Neural cell (in vitro differentiated cells): Measurements from ENCODE around the gene CILP2. TPM values are rescaled to one million over a fixed set of nuclear protein-coding genes. Genes with fewer than 3 reads are reported as not detected.
A peak's percentile ranks its signal among the peaks of the same experiment; 100 is the strongest.

ENCODE experiments used
- H2AFZ ChIP-seq: fragments of 200-600, 300-800 bp; sonication (generic), shearing (Covaris generic); 2 replicates; pipeline ENCODE4 v1.6.0; 2014; ENCODE audit warnings: low read depth, mild to moderate bottlenecking, antibody characterized with exemption, low read length, moderate library complexity
- H3F3A ChIP-seq: fragments of 200-600 bp; shearing (Covaris generic); 2 replicates; pipeline ENCODE4 v1.6.1; 2016; ENCODE audit warnings: mild to moderate bottlenecking, moderate library complexity, mixed read lengths, antibody characterized with exemption, low read length; ENCODE audit not compliant: insufficient read depth, poor library complexity, severe bottlenecking
- H3K27ac ChIP-seq: fragments of 200-600, 300-800 bp; sonication (generic), shearing (Covaris generic); 2 replicates; pipeline ENCODE4 v1.5.1; 2014; ENCODE audit warnings: mild to moderate bottlenecking, low read length, moderate library complexity
- H3K27me3 ChIP-seq: fragments of 300-800, 200-600 bp; sonication (generic), shearing (Covaris generic); 2 replicates; pipeline ENCODE4 v1.6.0; 2014; ENCODE audit warnings: mild to moderate bottlenecking, low read depth, low read length, moderate library complexity; ENCODE audit not compliant: insufficient read depth
- H3K36me3 ChIP-seq: fragments of 300-800, 200-600 bp; sonication (generic), shearing (Covaris generic); 2 replicates; pipeline ENCODE4 v1.5.1; 2014; ENCODE audit warnings: mild to moderate bottlenecking, antibody characterized with exemption, low read length, moderate library complexity; ENCODE audit not compliant: insufficient read depth
- H3K4me2 ChIP-seq: fragments of 300-800, 200-600 bp; sonication (generic), shearing (Covaris generic); 2 replicates; pipeline ENCODE4 v1.6.0; 2014; ENCODE audit warnings: mild to moderate bottlenecking, low read length
- H3K4me3 ChIP-seq: fragments of 300-800, 200-600 bp; sonication (generic), shearing (Covaris generic); 2 replicates; pipeline ENCODE4 v1.5.1; 2014; ENCODE audit warnings: mild to moderate bottlenecking, low read length, moderate library complexity
- H3K79me2 ChIP-seq: fragments of 200-600 bp; shearing (Covaris generic); replicated peaks from 2 replicates; pipeline ENCODE4 v1.6.0; 2014; ENCODE audit warnings: mild to moderate bottlenecking, low read length, moderate library complexity; ENCODE audit not compliant: insufficient read depth
- H3K9ac ChIP-seq: fragments of 300-800, 200-600 bp; sonication (generic), shearing (Covaris generic); 2 replicates; pipeline ENCODE4 v1.6.1; 2016; ENCODE audit warnings: mild to moderate bottlenecking, low read length, mixed read lengths
- H3K9me2 ChIP-seq: fragments of 200-600 bp; shearing (Covaris generic); 2 replicates; pipeline ENCODE4 v1.6.1; 2016; ENCODE audit warnings: mild to moderate bottlenecking, low read length, mixed read lengths; ENCODE audit not compliant: insufficient read depth
- H3K9me3 ChIP-seq: fragments of 200-600, 300-800 bp; sonication (generic), shearing (Covaris generic); 2 replicates; pipeline ENCODE4 v1.6.1; 2016; ENCODE audit warnings: mild to moderate bottlenecking, mixed run types, low read length, moderate library complexity, mixed read lengths
- H4K20me1 ChIP-seq: fragments of 200-600 bp; shearing (Covaris generic); 2 replicates; pipeline ENCODE4 v1.6.1; 2016; ENCODE audit warnings: mild to moderate bottlenecking, mixed run types; ENCODE audit not compliant: insufficient read depth
- EP300 ChIP-seq: fragments of 450-650 bp; conservative IDR thresholded peaks from 2 replicates; pipeline ENCODE4 v1.6.1; 2014; ENCODE audit warnings: antibody characterized with exemption, mild to moderate bottlenecking, moderate library complexity; ENCODE audit not compliant: poor library complexity, severe bottlenecking
- EZH2 ChIP-seq: fragments of 200-600, 300-800 bp; shearing (Covaris generic), sonication (generic); IDR thresholded peaks from 2 replicates; pipeline ENCODE4 v1.6.1; 2014; ENCODE audit warnings: antibody characterized with exemption, low read length, borderline replicate concordance, mild to moderate bottlenecking; ENCODE audit not compliant: insufficient read depth, poor library complexity, severe bottlenecking
- MXI1 ChIP-seq: fragments of 450-650 bp; conservative IDR thresholded peaks from 2 replicates; pipeline ENCODE4 v1.6.1; 2014; ENCODE audit warnings: antibody characterized with exemption, mild to moderate bottlenecking; ENCODE audit not compliant: poor library complexity, severe bottlenecking
- POLR2AphosphoS5 ChIP-seq: IDR thresholded peaks from 2 replicates; pipeline ENCODE4 v1.6.1; 2012
- RAD21 ChIP-seq: fragments of 450-650 bp; conservative IDR thresholded peaks from 2 replicates; pipeline ENCODE4 v1.6.1; 2014; ENCODE audit warnings: antibody characterized with exemption, mild to moderate bottlenecking, moderate library complexity
- REST ChIP-seq: IDR thresholded peaks from 2 replicates; pipeline ENCODE4 v1.6.1; 2012; ENCODE audit warnings: borderline replicate concordance
- SMC3 ChIP-seq: fragments of 450-650 bp; conservative IDR thresholded peaks from 2 replicates; pipeline ENCODE4 v1.6.1; 2014; ENCODE audit warnings: antibody characterized with exemption, mild to moderate bottlenecking, moderate library complexity; ENCODE audit not compliant: poor library complexity
- TAF1 ChIP-seq: IDR thresholded peaks from 2 replicates; pipeline ENCODE4 v1.6.1; 2012; ENCODE audit warnings: low read depth
- polyA plus RNA-seq: library from polyadenylated mRNA; depleted of rRNA; stranded (reverse); fragments of >200 nt; gene quantifications from 2 replicates; pipeline ENCODE4 v1.2.3, GENCODE V29; 2014
- TF ChIP-seq, protein P1 (sequence below): fragments of 450-650 bp; IDR thresholded peaks from 2 replicates; pipeline ENCODE4 v1.5.1; 2014; ENCODE audit warnings: antibody characterized with exemption, mild to moderate bottlenecking, moderate library complexity; ENCODE audit not compliant: poor library complexity, severe bottlenecking

Gene CILP2
- polyA plus RNA-seq, 1 donor from 2014 or later, result 0.84 TPM

DNA sequence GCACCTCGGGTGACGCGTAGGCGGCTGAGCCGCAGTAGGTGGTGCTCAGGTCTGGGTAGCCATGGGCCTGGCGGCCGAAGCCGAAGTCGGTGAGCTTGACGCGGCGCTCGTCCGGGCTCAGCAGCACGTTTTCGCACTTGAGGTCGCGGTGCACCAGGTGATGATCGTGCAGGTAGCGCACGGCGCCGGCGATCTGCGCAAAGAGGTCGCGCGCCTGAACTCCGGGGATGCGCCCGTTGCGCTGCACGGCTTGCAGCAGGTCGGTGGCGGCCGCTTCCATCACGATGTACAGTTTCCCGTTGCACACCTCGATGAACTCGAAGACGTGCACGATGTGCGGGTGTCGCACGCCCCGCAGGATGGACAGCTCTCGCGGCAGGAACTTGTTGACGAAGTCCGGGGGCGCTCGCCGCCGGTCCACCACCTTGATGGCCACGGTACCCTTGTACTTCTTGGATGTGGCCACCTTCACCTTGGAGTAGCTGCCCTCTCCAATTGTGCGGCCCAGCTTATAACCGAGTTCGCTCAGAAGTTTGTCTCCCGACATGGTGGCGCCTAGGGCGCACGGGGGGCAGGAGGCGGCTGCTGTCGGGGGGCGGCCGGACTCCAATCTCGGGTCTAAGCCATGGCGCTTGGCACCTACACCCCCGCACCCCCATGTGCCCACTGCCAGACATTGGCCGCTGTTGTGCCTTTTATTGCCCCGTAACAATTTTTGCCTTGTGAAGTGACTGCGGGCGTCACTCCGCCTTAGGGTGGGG is 23.0 kb upstream of the CILP2 start, which contains the start of gene TSSK6:
Gene TSSK6, minus strand, starts transcription at position 668 of the 761 bp plus-strand sequence. Its CDS starts 121 bp downstream, at position 547.
- Histone ChIP-seq H3K27ac (peak within 1 kb of the TSS; percentile 74), H3K36me3 (no peaks in the 10 kb centered on the region), H3K4me3 (peak within 1 kb of the TSS; percentile 86), H3F3A (no peaks in the 10 kb centered on the region), H3K27me3 (no peaks in the 10 kb centered on the region), H4K20me1 (no peaks in the 10 kb centered on the region), H3K9ac (peak within 1 kb of the TSS; percentile 81), H3K9me3 (no peaks in the 10 kb centered on the region), H3K9me2 (no peaks in the 10 kb centered on the region), H2AFZ (peak within 1 kb of the TSS; percentile 69), H3K79me2 (peaks cover 23% of the 10 kb centered on the region), H3K4me2 (peak within 1 kb of the TSS; percentile 95)
- TF ChIP-seq TAF1 (no peak), EZH2 (no peak), POLR2AphosphoS5 (no peak), MXI1 (no peak), SMC3 (no peak), RAD21 (no peak), REST (no peak), EP300 (no peak)
- TF ChIP-seq, protein P1, sequence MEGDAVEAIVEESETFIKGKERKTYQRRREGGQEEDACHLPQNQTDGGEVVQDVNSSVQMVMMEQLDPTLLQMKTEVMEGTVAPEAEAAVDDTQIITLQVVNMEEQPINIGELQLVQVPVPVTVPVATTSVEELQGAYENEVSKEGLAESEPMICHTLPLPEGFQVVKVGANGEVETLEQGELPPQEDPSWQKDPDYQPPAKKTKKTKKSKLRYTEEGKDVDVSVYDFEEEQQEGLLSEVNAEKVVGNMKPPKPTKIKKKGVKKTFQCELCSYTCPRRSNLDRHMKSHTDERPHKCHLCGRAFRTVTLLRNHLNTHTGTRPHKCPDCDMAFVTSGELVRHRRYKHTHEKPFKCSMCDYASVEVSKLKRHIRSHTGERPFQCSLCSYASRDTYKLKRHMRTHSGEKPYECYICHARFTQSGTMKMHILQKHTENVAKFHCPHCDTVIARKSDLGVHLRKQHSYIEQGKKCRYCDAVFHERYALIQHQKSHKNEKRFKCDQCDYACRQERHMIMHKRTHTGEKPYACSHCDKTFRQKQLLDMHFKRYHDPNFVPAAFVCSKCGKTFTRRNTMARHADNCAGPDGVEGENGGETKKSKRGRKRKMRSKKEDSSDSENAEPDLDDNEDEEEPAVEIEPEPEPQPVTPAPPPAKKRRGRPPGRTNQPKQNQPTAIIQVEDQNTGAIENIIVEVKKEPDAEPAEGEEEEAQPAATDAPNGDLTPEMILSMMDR, result no peak

GRCh38 chr19:19515642-19516519 is 22.2 kb upstream of the CILP2 start, which contains the start of gene NDUFA13:
TSS of gene NDUFA13 (plus strand) at chr19:19516225. CDS start at chr19:19516239, 14 bp downstream.
- Histone ChIP-seq H4K20me1 (no peaks in the 10 kb centered on the region), H3K9ac (peak within 1 kb of the TSS; percentile 81), H3K9me3 (no peaks in the 10 kb centered on the region), H3K79me2 (peaks cover 29% of the 10 kb centered on the region), H3K9me2 (no peaks in the 10 kb centered on the region), H3K27me3 (no peaks in the 10 kb centered on the region), H3K4me3 (peak within 1 kb of the TSS; percentile 86), H2AFZ (peak within 1 kb of the TSS; percentile 69), H3K4me2 (peak within 1 kb of the TSS; percentile 95), H3K36me3 (no peaks in the 10 kb centered on the region), H3F3A (no peaks in the 10 kb centered on the region), H3K27ac (peak within 1 kb of the TSS; percentile 74)
- peak; percentile 70 for TF ChIP-seq TAF1
- TF ChIP-seq EP300, result peak; percentile 44
- peak; percentile 38 for TF ChIP-seq REST
- TF ChIP-seq MXI1, result peak; percentile 84
- no peak for TF ChIP-seq RAD21
- peak; percentile 100 for TF ChIP-seq POLR2AphosphoS5
- TF ChIP-seq, protein P1, result peak; percentile 15
- TF ChIP-seq EZH2, result no peak
